SK-N-SH (cell line): ENCODE measurements around the gene SLC27A3. TPM values are rescaled to one million over a fixed set of nuclear protein-coding genes. Genes with fewer than 3 reads are reported as not detected.
A peak's percentile ranks its signal among the peaks of the same experiment; 100 is the strongest.

Source experiments
- CTCF ChIA-PET: fragments of 300-600, 350-600 bp; formaldehyde crosslinking; extraction: SDS; loops from one replicate; lab custom pipeline; 2021; lab: Yijun Ruan, JAX
- POLR2A ChIA-PET: fragments of 350-600 bp; sonication (Branson Sonifier 250); formaldehyde crosslinking; extraction: SDS; loops from one replicate; lab custom pipeline; 2020; ENCODE audit warnings: antibody characterized with exemption, inconsistent platforms; lab: Yijun Ruan, JAX
- DNase-seq: peaks from one replicate; pipeline ENCODE4 v3.0.0; 2012
- H2AFZ ChIP-seq: fragments of 200-600 bp; sonication (generic); 2 replicates; pipeline ENCODE4 v1.8.1; 2016; ENCODE audit warnings: antibody characterized with exemption, mild to moderate bottlenecking, low read depth
- H3F3A ChIP-seq: fragments of 200-600 bp; sonication (generic); replicated peaks from 2 replicates; pipeline ENCODE3; 2016; ENCODE audit warnings: antibody characterized with exemption, mild to moderate bottlenecking; ENCODE audit not compliant: insufficient read depth
- H3K27ac ChIP-seq, 2 experiments: fragments of 200-500 bp in 1 of 2; fragments of 200-600 bp in 1 of 2; sonication (Bioruptor generic) in 1 of 2; sonication (generic), shearing (Covaris generic) in 1 of 2; 2 replicates each; pipeline versions ENCODE4 v1.5.1 to v1.6.1; 2014 to 2016; ENCODE audit warnings: low read depth in 2 of 2, inconsistent platforms in 1 of 2, low read length in 1 of 2, mild to moderate bottlenecking in 1 of 2, mixed read lengths in 1 of 2
- H3K27me3 ChIP-seq: fragments of 200-600 bp; sonication (generic), shearing (Covaris generic); 2 replicates; pipeline ENCODE4 v1.6.1; 2016; ENCODE audit warnings: mixed run types; ENCODE audit not compliant: insufficient read depth
- H3K36me3 ChIP-seq, 2 experiments: fragments of 200-500 bp in 1 of 2; fragments of 200-600 bp in 1 of 2; sonication (Bioruptor generic) in 1 of 2; sonication (generic) in 1 of 2; replicated peaks in 1 of 2; 2 replicates each; pipeline versions ENCODE3 to v1.5.1; 2014 to 2016; ENCODE audit warnings: low read length in 1 of 2, mild to moderate bottlenecking in 1 of 2; ENCODE audit not compliant: insufficient read depth in 2 of 2, control insufficient read depth in 1 of 2
- H3K4me1 ChIP-seq, 2 experiments: fragments of 200-500 bp in 1 of 2; fragments of 200-600 bp in 1 of 2; sonication (Bioruptor generic) in 1 of 2; sonication (generic), shearing (Covaris generic) in 1 of 2; 2 replicates each; pipeline versions ENCODE4 v1.5.1 to v1.6.1; 2014 to 2016; ENCODE audit warnings: low read depth in 1 of 2, low read length in 1 of 2, mixed run types in 1 of 2; ENCODE audit not compliant: insufficient read depth in 2 of 2, control insufficient read depth in 1 of 2
- H3K4me2 ChIP-seq: fragments of 200-600 bp; sonication (generic), shearing (Covaris generic); 2 replicates; pipeline ENCODE4 v1.6.1; 2017; ENCODE audit warnings: mixed run types
- H3K4me3 ChIP-seq, 2 experiments: fragments of 200-500 bp in 1 of 2; fragments of 200-600 bp in 1 of 2; sonication (Bioruptor generic) in 1 of 2; sonication (generic), shearing (Covaris generic) in 1 of 2; 2 replicates each; pipeline versions ENCODE4 v1.5.1 to v1.8.1; 2014 to 2016; ENCODE audit warnings: low read depth in 2 of 2, inconsistent platforms in 1 of 2, low read length in 1 of 2, mild to moderate bottlenecking in 1 of 2, mixed read lengths in 1 of 2, moderate library complexity in 1 of 2
- H3K79me2 ChIP-seq: fragments of 200-600 bp; sonication (generic); 2 replicates; pipeline ENCODE4 v1.8.1; 2017; ENCODE audit warnings: mild to moderate bottlenecking; ENCODE audit not compliant: insufficient read depth
- H3K9ac ChIP-seq: fragments of 200-600 bp; sonication (generic); 2 replicates; pipeline ENCODE4 v1.6.1; 2017; ENCODE audit warnings: mixed run types
- H3K9me2 ChIP-seq: fragments of 200-600 bp; sonication (generic); 2 replicates; pipeline ENCODE4 v1.6.1; 2017; ENCODE audit warnings: mixed run types
- H3K9me3 ChIP-seq: fragments of 200-600 bp; sonication (generic); 2 replicates; pipeline ENCODE4 v1.6.1; 2017; ENCODE audit warnings: mixed run types, mild to moderate bottlenecking, moderate library complexity
- H4K20me1 ChIP-seq: fragments of 200-600 bp; sonication (generic); 2 replicates; pipeline ENCODE4 v1.6.1; 2017; ENCODE audit warnings: mild to moderate bottlenecking, mixed run types; ENCODE audit not compliant: insufficient read depth
- CHD2 ChIP-seq: fragments of 150-350 bp; IDR thresholded peaks from 2 replicates; pipeline ENCODE4 v1.6.1; 2018; ENCODE audit warnings: low read length; ENCODE audit not compliant: partially characterized antibody
- EP300 ChIP-seq, 2 experiments: IDR thresholded peaks; 2 replicates each; pipeline versions ENCODE4 v1.4.0 to v1.6.1; 2012; ENCODE audit warnings: borderline replicate concordance in 1 of 2, low read depth in 1 of 2, low read length in 1 of 2
- FOXM1 ChIP-seq: IDR thresholded peaks from 2 replicates; pipeline ENCODE4 v1.4.0; 2012; ENCODE audit warnings: low read depth, mild to moderate bottlenecking
- NRF1 ChIP-seq: IDR thresholded peaks from 2 replicates; pipeline ENCODE4 v1.6.1; 2012; ENCODE audit warnings: low read depth, mild to moderate bottlenecking, low read length
- RAD21 ChIP-seq: IDR thresholded peaks from 2 replicates; pipeline ENCODE4 v1.6.1; 2012; ENCODE audit warnings: mild to moderate bottlenecking, low read length
- RFX5 ChIP-seq: IDR thresholded peaks from 2 replicates; pipeline ENCODE4 v1.6.1; 2012; ENCODE audit warnings: mild to moderate bottlenecking, improper control_type of control experiment, low read length
- TCF12 ChIP-seq: IDR thresholded peaks from 2 replicates; pipeline ENCODE4 v1.4.0; 2012
- WGBS: methylation state at CpG from one replicate; pipeline ENCODE4 v1.1.6; 2017; ENCODE audit warnings: low lambda C conversion rate; 5-methylcytosine and 5-hydroxymethylcytosine counted together
- polyA plus RNA-seq, 3 experiments: library from polyadenylated mRNA; depleted of rRNA; stranded (reverse); fragments of >200 nt; gene quantifications; 2 replicates each; pipeline ENCODE4 v1.2.3, GENCODE V29; 2012
- TF ChIP-seq, protein P1 (sequence below): fragments of 200-600 bp; sonication (generic); IDR thresholded peaks from 2 replicates; pipeline ENCODE4 v1.6.1; 2017; ENCODE audit warnings: antibody characterized with exemption, mild to moderate bottlenecking, moderate library complexity
- TF ChIP-seq, protein P2 (sequence below): fragments of 150-350 bp; IDR thresholded peaks from 2 replicates; pipeline ENCODE4 v1.6.1; 2017; ENCODE audit warnings: antibody characterized with exemption, low read length, low read depth, borderline replicate concordance
- TF ChIP-seq, protein P3 (sequence below): IDR thresholded peaks from 2 replicates; pipeline ENCODE4; 2012
- TF ChIP-seq, protein P4 (sequence below): IDR thresholded peaks from 2 replicates; pipeline ENCODE4 v1.4.0; 2012; ENCODE audit warnings: low read depth, borderline replicate concordance

The SLC27A3 gene
- polyA plus RNA-seq, 1 of the 3 experiments (the other 2 are of a cell fraction): 9.0 TPM

DNA sequence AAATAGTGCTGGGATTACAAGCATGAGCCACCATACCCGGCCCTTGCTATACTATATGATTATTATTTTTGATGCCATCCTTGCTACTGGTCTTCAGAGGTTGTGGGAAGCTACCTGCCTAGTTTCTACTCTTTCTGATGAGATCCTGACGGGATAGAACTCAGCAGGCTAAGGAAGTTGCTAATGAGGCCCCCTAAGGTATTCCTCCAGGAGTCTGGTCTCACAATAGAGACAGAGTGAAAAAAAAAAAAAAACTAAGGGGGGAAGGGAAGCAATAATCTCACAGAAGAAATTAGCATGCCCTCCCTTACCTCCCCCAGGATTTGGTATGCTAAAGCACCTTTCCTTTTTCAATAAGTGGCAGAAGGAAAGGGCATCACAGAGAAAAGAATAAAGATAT lies 29.8 kb upstream of the SLC27A3 start:
- 94% methylated on average over 2 of the region's 2 CpGs for WGBS
- no peaks in the 10 kb centered on the region for H3K79me2 ChIP-seq
- H2AFZ ChIP-seq: no peak overlapping the region
- no peak overlapping the region for H3K4me2 ChIP-seq
- CTCF ChIA-PET: interaction anchor here (1.0 to 12.0 kb wide), 3 partner anchors 12 to 68 kb away, joined by 3 to 156 read pairs (median 6); partner anchors contain the start of gene NPR1
- no peaks in the 10 kb centered on the region for H3K9me2 ChIP-seq
- H4K20me1 ChIP-seq: no peaks in the 10 kb centered on the region
- TF ChIP-seq TCF12: no peak
- H3K27ac ChIP-seq: no peak overlapping the region
- H3K36me3 ChIP-seq: peaks cover 33 to 72% of the 10 kb centered on the region in 2 experiments
- H3K4me3 ChIP-seq: no peak overlapping the region
- no peaks in the 10 kb centered on the region for H3K9me3 ChIP-seq
- POLR2A ChIA-PET: interaction anchor here (0.7 kb wide), 1 partner anchor 245 kb away, joined by 3 read pairs; no protein-coding TSS in a partner anchor
- H3F3A ChIP-seq: peaks cover 8% of the 10 kb centered on the region
- DNase-seq: no peak
- H3K9ac ChIP-seq: no peak overlapping the region
- H3K4me1 ChIP-seq: no peaks in the 10 kb centered on the region; a peak in 1 of 4 replicates
- no peaks in the 10 kb centered on the region for H3K27me3 ChIP-seq

DNA sequence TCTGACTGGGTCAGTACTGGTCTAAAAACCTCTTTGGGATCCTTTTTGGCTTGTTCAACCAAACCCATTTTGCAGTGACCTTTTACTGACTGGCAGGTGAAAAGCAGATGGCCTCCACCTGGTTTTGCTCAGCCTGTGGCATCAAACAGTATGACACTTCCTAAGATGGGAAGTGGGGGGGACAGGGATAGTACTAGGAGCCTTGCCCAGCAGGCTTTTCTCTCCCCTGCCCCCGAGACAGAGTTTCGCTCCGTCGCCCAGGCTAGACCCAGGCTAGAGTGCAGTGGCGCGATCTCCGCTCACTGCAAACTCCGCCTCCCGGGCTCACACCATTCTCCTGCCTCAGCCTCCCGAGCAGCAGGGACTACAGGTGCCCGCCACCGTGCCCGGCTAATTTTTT lies 29.0 kb upstream of the SLC27A3 start:
- no peaks in the 10 kb centered on the region for H3K79me2 ChIP-seq
- ChIA-PET CTCF (interaction anchor here (1.0 to 12.0 kb wide), 3 partner anchors 13 to 68 kb away, joined by 3 to 156 read pairs (median 6); partner anchors contain the start of gene NPR1), POLR2A (interaction anchor here (0.7 kb wide), 1 partner anchor 244 kb away, joined by 3 read pairs; no protein-coding TSS in a partner anchor)
- no peak for DNase-seq
- WGBS: 66% methylated on average over 3 of the region's 13 CpGs
- H3K4me3 ChIP-seq: no peak overlapping the region
- peaks cover 8% of the 10 kb centered on the region for H3F3A ChIP-seq
- TF ChIP-seq, protein P1, sequence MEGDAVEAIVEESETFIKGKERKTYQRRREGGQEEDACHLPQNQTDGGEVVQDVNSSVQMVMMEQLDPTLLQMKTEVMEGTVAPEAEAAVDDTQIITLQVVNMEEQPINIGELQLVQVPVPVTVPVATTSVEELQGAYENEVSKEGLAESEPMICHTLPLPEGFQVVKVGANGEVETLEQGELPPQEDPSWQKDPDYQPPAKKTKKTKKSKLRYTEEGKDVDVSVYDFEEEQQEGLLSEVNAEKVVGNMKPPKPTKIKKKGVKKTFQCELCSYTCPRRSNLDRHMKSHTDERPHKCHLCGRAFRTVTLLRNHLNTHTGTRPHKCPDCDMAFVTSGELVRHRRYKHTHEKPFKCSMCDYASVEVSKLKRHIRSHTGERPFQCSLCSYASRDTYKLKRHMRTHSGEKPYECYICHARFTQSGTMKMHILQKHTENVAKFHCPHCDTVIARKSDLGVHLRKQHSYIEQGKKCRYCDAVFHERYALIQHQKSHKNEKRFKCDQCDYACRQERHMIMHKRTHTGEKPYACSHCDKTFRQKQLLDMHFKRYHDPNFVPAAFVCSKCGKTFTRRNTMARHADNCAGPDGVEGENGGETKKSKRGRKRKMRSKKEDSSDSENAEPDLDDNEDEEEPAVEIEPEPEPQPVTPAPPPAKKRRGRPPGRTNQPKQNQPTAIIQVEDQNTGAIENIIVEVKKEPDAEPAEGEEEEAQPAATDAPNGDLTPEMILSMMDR: no peak
- TF ChIP-seq CHD2 (no peak), FOXM1 (no peak), NRF1 (no peak), RFX5 (no peak), TCF12 (peak; percentile 58), EP300 (IDR thresholded peaks at IDR 0.05; ENCODE audit: borderline replicate concordance in 1 of 2, low read depth in 1 of 2, low read length in 1 of 2) (no peak), RAD21 (no peak)
- TF ChIP-seq, protein P2, sequence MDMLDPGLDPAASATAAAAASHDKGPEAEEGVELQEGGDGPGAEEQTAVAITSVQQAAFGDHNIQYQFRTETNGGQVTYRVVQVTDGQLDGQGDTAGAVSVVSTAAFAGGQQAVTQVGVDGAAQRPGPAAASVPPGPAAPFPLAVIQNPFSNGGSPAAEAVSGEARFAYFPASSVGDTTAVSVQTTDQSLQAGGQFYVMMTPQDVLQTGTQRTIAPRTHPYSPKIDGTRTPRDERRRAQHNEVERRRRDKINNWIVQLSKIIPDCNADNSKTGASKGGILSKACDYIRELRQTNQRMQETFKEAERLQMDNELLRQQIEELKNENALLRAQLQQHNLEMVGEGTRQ: no peak
- TF ChIP-seq, protein P3, sequence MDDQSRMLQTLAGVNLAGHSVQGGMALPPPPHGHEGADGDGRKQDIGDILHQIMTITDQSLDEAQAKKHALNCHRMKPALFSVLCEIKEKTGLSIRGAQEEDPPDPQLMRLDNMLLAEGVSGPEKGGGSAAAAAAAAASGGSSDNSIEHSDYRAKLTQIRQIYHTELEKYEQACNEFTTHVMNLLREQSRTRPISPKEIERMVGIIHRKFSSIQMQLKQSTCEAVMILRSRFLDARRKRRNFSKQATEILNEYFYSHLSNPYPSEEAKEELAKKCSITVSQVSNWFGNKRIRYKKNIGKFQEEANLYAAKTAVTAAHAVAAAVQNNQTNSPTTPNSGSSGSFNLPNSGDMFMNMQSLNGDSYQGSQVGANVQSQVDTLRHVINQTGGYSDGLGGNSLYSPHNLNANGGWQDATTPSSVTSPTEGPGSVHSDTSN: peak; percentile 29; the same call in 1 of the 2 replicates
- TF ChIP-seq, protein P4, sequence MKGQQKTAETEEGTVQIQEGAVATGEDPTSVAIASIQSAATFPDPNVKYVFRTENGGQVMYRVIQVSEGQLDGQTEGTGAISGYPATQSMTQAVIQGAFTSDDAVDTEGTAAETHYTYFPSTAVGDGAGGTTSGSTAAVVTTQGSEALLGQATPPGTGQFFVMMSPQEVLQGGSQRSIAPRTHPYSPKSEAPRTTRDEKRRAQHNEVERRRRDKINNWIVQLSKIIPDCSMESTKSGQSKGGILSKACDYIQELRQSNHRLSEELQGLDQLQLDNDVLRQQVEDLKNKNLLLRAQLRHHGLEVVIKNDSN: no peak
- no peaks in the 10 kb centered on the region for H3K27me3 ChIP-seq
- H3K9me2 ChIP-seq: no peaks in the 10 kb centered on the region
- no peaks in the 10 kb centered on the region for H4K20me1 ChIP-seq
- H3K4me1 ChIP-seq: no peaks in the 10 kb centered on the region; a peak in 1 of 4 replicates
- H3K9me3 ChIP-seq: no peaks in the 10 kb centered on the region
- no peak overlapping the region for H3K4me2 ChIP-seq
- H3K9ac ChIP-seq: no peak overlapping the region
- H3K27ac ChIP-seq: no peak overlapping the region
- H2AFZ ChIP-seq: no peak overlapping the region
- H3K36me3 ChIP-seq: peaks cover 29 to 72% of the 10 kb centered on the region in 2 experiments
